HCT116 (cell line): ENCODE data around the gene MCAM. TPM values are rescaled to one million over a fixed set of nuclear protein-coding genes. Genes with fewer than 3 reads are reported as not detected.
A peak's percentile ranks its signal among the peaks of the same experiment; 100 is the strongest.

Experiments
- ATAC-seq: fragments of 200-7000 bp; cut with Tn5 transposase; 2 replicates; pipeline ENCODE4 v1.9.1; 2020; ENCODE audit warnings: mild to moderate bottlenecking, moderate library complexity
- BruUV-seq: library from RNA; stranded (reverse); fragments of 400-500 nt; replicated peaks from 2 replicates; lab custom pipeline; 2021; lab: Mats Ljungman, UMichigan
- CTCF ChIA-PET: fragments of 300-600 bp; sonication (Branson Sonifier 250); formaldehyde crosslinking; loops from one replicate; lab custom pipeline; 2021; ENCODE audit warnings: antibody characterized with exemption; lab: Charles Lee
- POLR2A ChIA-PET: fragments of 300-600, 350-600 bp; sonication (Branson Sonifier 250); formaldehyde crosslinking; loops from one replicate; lab custom pipeline; 2021; ENCODE audit warnings: antibody characterized with exemption; lab: Charles Lee
- RAD21 ChIA-PET, 2 experiments: fragments of 300-600 bp; sonication (Branson Sonifier 250); formaldehyde crosslinking; loops; one replicate each; lab custom pipeline; 2023; ENCODE audit warnings: low total read pairs in 2 of 2; ENCODE audit not compliant: uncharacterized antibody in 2 of 2, unreplicated experiment in 2 of 2, low non-redundant PET in 1 of 2; lab: Charles Lee
- DNase-seq: peaks from one replicate; pipeline ENCODE4 v3.0.0-alpha.2; 2010; ENCODE audit warnings: low read depth, low spot score
- H2AFZ ChIP-seq: fragments of 200-600 bp; shearing (Covaris generic), sonication (generic); 2 replicates; pipeline ENCODE4 v1.6.1; 2017; ENCODE audit warnings: low read depth, mixed run types, mixed read lengths, antibody characterized with exemption, low read length; ENCODE audit not compliant: poor library complexity, severe bottlenecking
- H3K27ac ChIP-seq: 2 replicates; pipeline ENCODE4 v1.5.1; 2012; ENCODE audit warnings: low read depth, low read length
- H3K27me3 ChIP-seq: fragments of 200-600 bp; sonication (generic); 2 replicates; pipeline ENCODE4 v1.6.1; 2016; ENCODE audit warnings: mixed run types, low read length, mixed read lengths; ENCODE audit not compliant: insufficient read depth
- H3K36me3 ChIP-seq, 2 experiments: fragments of 200-500 bp in 1 of 2; fragments of 200-600 bp in 1 of 2; sonication (Bioruptor generic) in 1 of 2; sonication (generic) in 1 of 2; 2 replicates each; pipeline versions ENCODE4 v1.5.1 to v1.6.1; 2014 to 2016; ENCODE audit warnings: low read length in 2 of 2, inconsistent platforms in 1 of 2, mixed read lengths in 1 of 2, mixed run types in 1 of 2; ENCODE audit not compliant: insufficient read depth in 2 of 2, control insufficient read depth in 1 of 2
- H3K4me1 ChIP-seq, 2 experiments: fragments of 200-600 bp in 1 of 2; sonication (generic) in 1 of 2; 2 replicates each; pipeline versions ENCODE4 v1.5.1 to v1.6.1; 2012 to 2017; ENCODE audit warnings: low read length in 2 of 2, inconsistent platforms in 1 of 2, mild to moderate bottlenecking in 1 of 2, mixed read lengths in 1 of 2, mixed run types in 1 of 2, moderate library complexity in 1 of 2; ENCODE audit not compliant: insufficient read depth in 2 of 2, control insufficient read depth in 1 of 2
- H3K4me2 ChIP-seq: fragments of 200-600 bp; sonication (generic); 2 replicates; pipeline ENCODE4 v1.6.1; 2017; ENCODE audit warnings: mixed run types, low read length, mixed read lengths
- H3K4me3 ChIP-seq, 2 experiments: fragments of 200-600 bp in 1 of 2; sonication (generic) in 1 of 2; replicated peaks in 1 of 2; 2 replicates each; pipeline ENCODE4 v1.5.1; 2011 to 2016; ENCODE audit warnings: low read length in 2 of 2, control low read depth in 1 of 2, low read depth in 1 of 2, mild to moderate bottlenecking in 1 of 2, mixed read lengths in 1 of 2, mixed run types in 1 of 2
- H3K79me2 ChIP-seq: fragments of 200-600 bp; sonication (generic); 2 replicates; pipeline ENCODE4 v1.6.1; 2017; ENCODE audit warnings: mild to moderate bottlenecking, mixed run types, low read length, moderate library complexity, mixed read lengths; ENCODE audit not compliant: insufficient read depth
- H3K9ac ChIP-seq: fragments of 200-600 bp; sonication (generic); 2 replicates; pipeline ENCODE4 v1.6.1; 2016; ENCODE audit warnings: low read length, mixed read lengths
- H3K9me2 ChIP-seq: fragments of 200-600 bp; sonication (generic), shearing (Covaris generic); 2 replicates; pipeline ENCODE4 v1.6.1; 2017; ENCODE audit warnings: mixed run types, mild to moderate bottlenecking, moderate library complexity; ENCODE audit not compliant: insufficient read depth
- H3K9me3 ChIP-seq, 2 experiments: fragments of 200-500 bp in 1 of 2; fragments of 200-600 bp in 1 of 2; sonication (Bioruptor generic) in 1 of 2; sonication (generic) in 1 of 2; 2 replicates each; pipeline ENCODE4 v1.6.1; 2014 to 2017; ENCODE audit warnings: low read length in 2 of 2, mixed read lengths in 2 of 2, inconsistent platforms in 1 of 2, low read depth in 1 of 2, mild to moderate bottlenecking in 1 of 2, mixed run types in 1 of 2, moderate library complexity in 1 of 2; ENCODE audit not compliant: control insufficient read depth in 1 of 2, insufficient read depth in 1 of 2
- H4K20me1 ChIP-seq: fragments of 200-600 bp; sonication (generic), shearing (Covaris generic); 2 replicates; pipeline ENCODE4 v1.6.1; 2017; ENCODE audit warnings: mixed run types, mild to moderate bottlenecking, moderate library complexity; ENCODE audit not compliant: insufficient read depth
- ATF3 ChIP-seq: IDR thresholded peaks from 2 replicates; pipeline ENCODE4 v1.6.1; 2012
- CBX3 ChIP-seq: IDR thresholded peaks from 2 replicates; pipeline ENCODE4 v1.6.1; 2012; ENCODE audit warnings: low read depth
- CTCF ChIP-seq, 3 experiments: fragments of 200-600 bp in 1 of 3; sonication (generic) in 1 of 3; IDR thresholded peaks in 2 of 3; conservative IDR thresholded peaks in 1 of 3; 2 replicates each; pipeline ENCODE4 v1.5.1; 2012 to 2017; ENCODE audit warnings: low read depth in 2 of 3, low read length in 2 of 3, antibody characterized with exemption in 1 of 3, borderline replicate concordance in 1 of 3, control low read depth in 1 of 3, mild to moderate bottlenecking in 1 of 3, mixed read lengths in 1 of 3, mixed run types in 1 of 3, moderate library complexity in 1 of 3; ENCODE audit not compliant: insufficient read depth in 1 of 3
- EGR1 ChIP-seq: IDR thresholded peaks from 2 replicates; pipeline ENCODE4 v1.6.1; 2012; ENCODE audit warnings: low read depth
- EZH2phosphoT487 ChIP-seq: fragments of 200-600 bp; IDR thresholded peaks from 2 replicates; pipeline ENCODE4 v1.6.1; 2018; ENCODE audit warnings: antibody characterized with exemption, borderline replicate concordance
- POLR2AphosphoS5 ChIP-seq: IDR thresholded peaks from 2 replicates; pipeline ENCODE4 v1.6.1; 2011; ENCODE audit warnings: mild to moderate bottlenecking, low read depth, low read length, moderate library complexity
- RAD21 ChIP-seq: IDR thresholded peaks from 2 replicates; pipeline ENCODE4 v1.6.1; 2012; ENCODE audit warnings: low read depth, mild to moderate bottlenecking
- REST ChIP-seq: IDR thresholded peaks from 2 replicates; pipeline ENCODE4 v1.6.1; 2012; ENCODE audit warnings: low read depth
- SIN3A ChIP-seq: IDR thresholded peaks from 2 replicates; pipeline ENCODE4 v1.6.1; 2012; ENCODE audit warnings: low read depth
- SRF ChIP-seq: IDR thresholded peaks from 2 replicates; pipeline ENCODE4 v1.6.1; 2012; ENCODE audit warnings: low read depth
- TCF7L2 ChIP-seq: IDR thresholded peaks from 2 replicates; pipeline ENCODE4 v1.7.0; 2011; ENCODE audit warnings: borderline replicate concordance, inconsistent platforms; ENCODE audit not compliant: insufficient read depth, insufficient read length; ENCODE audit errors: extremely low read depth
- ZBTB33 ChIP-seq: IDR thresholded peaks from 2 replicates; pipeline ENCODE4 v1.6.1; 2011; ENCODE audit warnings: mild to moderate bottlenecking, low read length, moderate library complexity; ENCODE audit not compliant: insufficient replicate concordance; ENCODE audit errors: extremely low read depth
- ZNF274 ChIP-seq: fragments of 200-500 bp; sonication (Bioruptor generic); IDR thresholded peaks from 2 replicates; pipeline ENCODE4 v1.6.1; 2014; ENCODE audit warnings: mild to moderate bottlenecking, low read depth, low read length, inconsistent platforms
- intact Hi-C: fragments of 100-400 bp; cut with micrococcal nuclease; formaldehyde crosslinking; loops from 2 replicates; pipeline ENCODE4 v1.10.0; 2022
- total RNA-seq: library from RNA; stranded (reverse); gene quantifications from one replicate; pipeline ENCODE4 v1.2.1, GENCODE V29; 2021; ENCODE audit not compliant: unreplicated experiment

Gene MCAM
- total RNA-seq, 1 experiment from 2014 or later: 17.4 TPM

GRCh38 chr11:119318240-119319135, 1.6 kb upstream of the MCAM start:
- H3K4me2 ChIP-seq: 0 out of 2 replicates have a peak overlapping the region, but pooled peaks have one; percentile 6
- CTCF ChIA-PET: interaction anchor here (0.9 to 1.2 kb wide), 3 partner anchors 22 to 38 kb away, joined by 3 read pairs; no protein-coding TSS in a partner anchor

More at GRCh38 chr11:119318240-119319135, 1.6 kb upstream of the MCAM start:
- RAD21 ChIA-PET: no interaction called here
- Histone ChIP-seq H3K79me2 (no peaks in the 10 kb centered on the region; the same call in 1 of the 2 replicates), H3K27ac (no peak overlapping the region), H4K20me1 (no peaks in the 10 kb centered on the region), H3K4me1 (peaks cover 16 to 45% of the 10 kb centered on the region in 2 experiments), H2AFZ (no peak overlapping the region), H3K9ac (no peak overlapping the region), H3K36me3 (peaks cover 0 to 4% of the 10 kb centered on the region in 2 experiments; a peak in 2 of 4 replicates), H3K27me3 (no peaks in the 10 kb centered on the region), H3K9me3 (no peaks in the 10 kb centered on the region), H3K4me3 (no peak overlapping the region), H3K9me2 (no peaks in the 10 kb centered on the region)
- ATAC-seq (no peak), DNase-seq (no peak)
- no TSS peak for BruUV-seq
- TF ChIP-seq ATF3 (no peak), TCF7L2 (no peak), EGR1 (no peak), CBX3 (no peak), SRF (no peak), EZH2phosphoT487 (no peak), POLR2AphosphoS5 (no peak), RAD21 (no peak), SIN3A (no peak), REST (no peak), ZBTB33 (no peak), CTCF (IDR thresholded peaks at IDR 0.05 in 2 of 3, conservative IDR thresholded peaks at IDR 0.05 in 1 of 3; ENCODE audit: borderline replicate concordance in 1 of 3, insufficient read depth in 1 of 3, low read depth in 2 of 3, low read length in 2 of 3) (no peak), ZNF274 (no peak)
- intact Hi-C loops: no loop called here
- POLR2A ChIA-PET: interaction anchor here (1.1 kb wide), 1 partner anchor 11 kb away, joined by 3 read pairs; no protein-coding TSS in a partner anchor
